SU-DHL-6 (cell line): ENCODE results near the gene AFF3.
"Not testable (repeated sequence)": the region's sequence is repeated elsewhere in the genome, so short reads cannot be mapped to it uniquely, and the experiment has no call there.

Experiments used
- H2AFZ ChIP-seq: fragments of 200-600 bp; sonication (generic); 2 replicates; pipeline ENCODE4 v1.6.1; 2014; ENCODE audit warnings: low read depth, mild to moderate bottlenecking, moderate library complexity, mixed read lengths, antibody characterized with exemption, low read length; ENCODE audit not compliant: severe bottlenecking
- H3F3A ChIP-seq: fragments of 200-600 bp; shearing (Covaris generic); 2 replicates; pipeline ENCODE4 v1.6.0; 2016; ENCODE audit warnings: antibody characterized with exemption, mild to moderate bottlenecking; ENCODE audit not compliant: insufficient read depth
- H3K27ac ChIP-seq: fragments of 200-600 bp; sonication (generic); 2 replicates; pipeline ENCODE4 v1.5.1; 2016; ENCODE audit warnings: low read depth, mild to moderate bottlenecking, low read length, moderate library complexity, mixed read lengths
- H3K27me3 ChIP-seq: fragments of 200-600 bp; sonication (generic), shearing (Covaris generic); 2 replicates; pipeline ENCODE4 v1.6.0; 2014; ENCODE audit warnings: mild to moderate bottlenecking, low read length
- H3K36me3 ChIP-seq: fragments of 200-600 bp; sonication (generic); 2 replicates; pipeline ENCODE4 v1.6.1; 2014; ENCODE audit warnings: mild to moderate bottlenecking, low read length, mixed read lengths
- H3K4me2 ChIP-seq: fragments of 300-600, 200-600 bp; shearing (Covaris generic), sonication (generic); 2 replicates; pipeline ENCODE4 v1.6.0; 2014; ENCODE audit warnings: low read length, low read depth, mild to moderate bottlenecking; ENCODE audit not compliant: poor library complexity, severe bottlenecking
- H3K4me3 ChIP-seq: fragments of 200-600 bp; sonication (generic); 2 replicates; pipeline ENCODE4 v1.5.1; 2014; ENCODE audit warnings: antibody characterized with exemption, low read length, mild to moderate bottlenecking, mixed read lengths; ENCODE audit not compliant: insufficient read depth, poor library complexity, severe bottlenecking
- H3K79me2 ChIP-seq: fragments of 200-600 bp; sonication (generic); 2 replicates; pipeline ENCODE4 v1.6.1; 2014; ENCODE audit warnings: mild to moderate bottlenecking, low read length, moderate library complexity; ENCODE audit not compliant: insufficient read depth
- H3K9ac ChIP-seq: fragments of 200-600 bp; sonication (generic); 2 replicates; pipeline ENCODE4 v1.7.0; 2014; ENCODE audit warnings: mild to moderate bottlenecking, low read length
- H3K9me2 ChIP-seq: fragments of 200-600 bp; sonication (generic); replicated peaks from 2 replicates; pipeline ENCODE4 v1.6.1; 2014; ENCODE audit warnings: low read length; ENCODE audit not compliant: insufficient read depth
- H3K9me3 ChIP-seq: fragments of 200-600 bp; sonication (generic); 2 replicates; pipeline ENCODE4 v1.6.1; 2014; ENCODE audit warnings: low read length, mixed read lengths; ENCODE audit not compliant: insufficient read depth
- H4K20me1 ChIP-seq: fragments of 200-600 bp; sonication (generic); 2 replicates; pipeline ENCODE4 v1.6.1; 2014; ENCODE audit warnings: low read depth, mild to moderate bottlenecking, antibody characterized with exemption, low read length, moderate library complexity, mixed read lengths
- EZH2phosphoT487 ChIP-seq: fragments of 200-600 bp; sonication (generic), shearing (Covaris generic); conservative IDR thresholded peaks from 2 replicates; pipeline ENCODE4 v1.6.1; 2018; ENCODE audit warnings: mild to moderate bottlenecking, antibody characterized with exemption, low read length, moderate library complexity, mixed read lengths
- TF ChIP-seq, protein P1 (sequence below): fragments of 200-600 bp; sonication (generic); IDR thresholded peaks from one replicate; pipeline ENCODE4 v1.5.1; 2017; ENCODE audit warnings: antibody characterized with exemption, mild to moderate bottlenecking, low read length, moderate library complexity; ENCODE audit not compliant: insufficient read depth, poor library complexity, severe bottlenecking

Gene AFF3

GRCh38 chr2:99776206-99776905 is 366.0 kb downstream of the AFF3 start:
- H3K4me2 ChIP-seq, result no peak overlapping the region
- no peaks in the 10 kb centered on the region for H4K20me1 ChIP-seq
- H3K9me3 ChIP-seq, result no peaks in the 10 kb centered on the region
- H3F3A ChIP-seq, result no peaks in the 10 kb centered on the region
- H3K4me3 ChIP-seq, result no peak overlapping the region
- TF ChIP-seq, protein P1, sequence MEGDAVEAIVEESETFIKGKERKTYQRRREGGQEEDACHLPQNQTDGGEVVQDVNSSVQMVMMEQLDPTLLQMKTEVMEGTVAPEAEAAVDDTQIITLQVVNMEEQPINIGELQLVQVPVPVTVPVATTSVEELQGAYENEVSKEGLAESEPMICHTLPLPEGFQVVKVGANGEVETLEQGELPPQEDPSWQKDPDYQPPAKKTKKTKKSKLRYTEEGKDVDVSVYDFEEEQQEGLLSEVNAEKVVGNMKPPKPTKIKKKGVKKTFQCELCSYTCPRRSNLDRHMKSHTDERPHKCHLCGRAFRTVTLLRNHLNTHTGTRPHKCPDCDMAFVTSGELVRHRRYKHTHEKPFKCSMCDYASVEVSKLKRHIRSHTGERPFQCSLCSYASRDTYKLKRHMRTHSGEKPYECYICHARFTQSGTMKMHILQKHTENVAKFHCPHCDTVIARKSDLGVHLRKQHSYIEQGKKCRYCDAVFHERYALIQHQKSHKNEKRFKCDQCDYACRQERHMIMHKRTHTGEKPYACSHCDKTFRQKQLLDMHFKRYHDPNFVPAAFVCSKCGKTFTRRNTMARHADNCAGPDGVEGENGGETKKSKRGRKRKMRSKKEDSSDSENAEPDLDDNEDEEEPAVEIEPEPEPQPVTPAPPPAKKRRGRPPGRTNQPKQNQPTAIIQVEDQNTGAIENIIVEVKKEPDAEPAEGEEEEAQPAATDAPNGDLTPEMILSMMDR, result no peak
- H3K9ac ChIP-seq, result no peak overlapping the region
- no peaks in the 10 kb centered on the region for H3K27me3 ChIP-seq
- H2AFZ ChIP-seq, result no peak overlapping the region
- H3K9me2 ChIP-seq, result no peaks in the 10 kb centered on the region
- H3K27ac ChIP-seq, result no peak overlapping the region
- H3K36me3 ChIP-seq, result no peaks in the 10 kb centered on the region
- no peaks in the 10 kb centered on the region for H3K79me2 ChIP-seq

- Histone ChIP-seq H3K9ac (no peak overlapping the region), H3F3A (no peaks in the 10 kb centered on the region), H2AFZ (no peak overlapping the region), H4K20me1 (no peaks in the 10 kb centered on the region), H3K9me2 (no peaks in the 10 kb centered on the region), H3K9me3 (no peaks in the 10 kb centered on the region), H3K79me2 (no peaks in the 10 kb centered on the region), H3K36me3 (no peaks in the 10 kb centered on the region), H3K4me3 (no peak overlapping the region), H3K27me3 (no peaks in the 10 kb centered on the region), H3K27ac (no peak overlapping the region), H3K4me2 (no peak overlapping the region)
- TF ChIP-seq, protein P1, result no peak
- no peak for TF ChIP-seq EZH2phosphoT487
Measured at GRCh38 chr2:99775585-99775984, 366.8 kb downstream of the AFF3 start.

DNA sequence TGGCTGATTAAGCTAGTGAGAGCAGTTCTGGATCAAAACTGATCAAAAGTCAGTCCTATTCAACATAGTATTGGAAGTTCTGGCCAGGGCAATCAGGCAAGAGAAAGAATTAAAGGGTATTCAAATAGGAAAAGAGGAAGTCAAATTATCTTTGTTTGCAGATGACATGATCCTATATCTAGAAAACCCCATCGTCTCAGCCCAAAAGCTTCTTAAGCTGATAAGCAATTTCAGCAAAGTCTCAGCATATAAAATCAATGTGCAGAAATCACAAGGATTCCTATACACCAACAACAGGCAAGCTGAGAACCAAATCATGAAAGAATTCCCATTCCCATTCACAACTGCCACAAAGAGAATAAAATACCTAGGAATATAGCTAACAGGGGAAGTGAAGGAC is 368.7 kb downstream of the AFF3 start:
- H3K27ac ChIP-seq, H3K4me2 ChIP-seq, H3K9me2 ChIP-seq: not testable (repeated sequence)

DNA sequence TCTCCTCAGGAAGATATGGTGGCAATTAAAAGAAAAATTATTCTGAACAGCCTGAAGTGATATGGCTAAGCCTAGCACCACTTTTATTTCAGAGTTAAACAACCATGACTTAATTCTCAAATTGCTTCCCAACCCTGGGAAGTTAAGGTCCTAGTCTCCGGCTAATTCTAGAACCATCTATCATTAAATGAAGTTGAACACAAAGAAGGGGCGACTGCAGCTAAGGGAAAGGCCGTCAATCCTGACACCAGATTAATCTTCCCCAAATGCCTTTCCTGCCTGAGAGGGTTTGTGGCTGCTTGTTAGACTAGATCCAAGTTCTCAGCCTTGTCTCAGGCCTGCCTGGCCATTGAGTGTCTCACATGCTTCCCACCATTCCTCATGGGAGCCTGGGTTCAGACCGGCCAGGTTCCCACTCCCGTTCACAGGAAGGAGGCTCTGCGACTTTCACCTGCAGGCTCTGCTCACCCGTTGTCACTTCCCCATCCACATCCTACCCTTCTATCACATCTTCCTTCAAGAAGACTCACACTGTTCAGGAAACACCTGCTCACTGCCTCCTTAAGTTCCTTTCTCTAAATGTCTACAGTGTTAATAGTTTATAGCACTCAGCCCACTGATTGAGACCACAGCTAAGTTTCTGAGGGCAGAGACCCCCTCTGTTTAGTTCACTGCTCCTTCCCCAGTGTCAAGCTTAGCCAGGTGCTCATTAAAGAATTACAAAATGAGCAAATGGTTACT is 369.6 kb downstream of the AFF3 start:
- H3K4me2 ChIP-seq, result no peak overlapping the region
- no peaks in the 10 kb centered on the region for H3K9me2 ChIP-seq
- H3K27me3 ChIP-seq, result no peaks in the 10 kb centered on the region
- H3K9ac ChIP-seq, result no peak overlapping the region
- H3F3A ChIP-seq, result no peaks in the 10 kb centered on the region
- H3K4me3 ChIP-seq, result no peak overlapping the region
- no peaks in the 10 kb centered on the region for H4K20me1 ChIP-seq
- H3K36me3 ChIP-seq, result no peaks in the 10 kb centered on the region
- no peaks in the 10 kb centered on the region for H3K9me3 ChIP-seq
- H3K79me2 ChIP-seq, result no peaks in the 10 kb centered on the region
- H2AFZ ChIP-seq, result no peak overlapping the region
- TF ChIP-seq, protein P1, result no peak
- no peak for TF ChIP-seq EZH2phosphoT487
- no peak overlapping the region for H3K27ac ChIP-seq

More for the DNA sequence above, 368.7 kb downstream of the AFF3 start:
- H2AFZ ChIP-seq, H3K9me3 ChIP-seq, H3K36me3 ChIP-seq, H4K20me1 ChIP-seq, H3F3A ChIP-seq, H3K9ac ChIP-seq, H3K27me3 ChIP-seq, H3K79me2 ChIP-seq, H3K4me3 ChIP-seq: not testable (repeated sequence)
